Measurements from ENCODE around the gene ZNF121.
"Not testable (repeated sequence)": the region's sequence is repeated elsewhere in the genome, so short reads cannot be mapped to it uniquely, and the experiment has no call there.

DNA sequence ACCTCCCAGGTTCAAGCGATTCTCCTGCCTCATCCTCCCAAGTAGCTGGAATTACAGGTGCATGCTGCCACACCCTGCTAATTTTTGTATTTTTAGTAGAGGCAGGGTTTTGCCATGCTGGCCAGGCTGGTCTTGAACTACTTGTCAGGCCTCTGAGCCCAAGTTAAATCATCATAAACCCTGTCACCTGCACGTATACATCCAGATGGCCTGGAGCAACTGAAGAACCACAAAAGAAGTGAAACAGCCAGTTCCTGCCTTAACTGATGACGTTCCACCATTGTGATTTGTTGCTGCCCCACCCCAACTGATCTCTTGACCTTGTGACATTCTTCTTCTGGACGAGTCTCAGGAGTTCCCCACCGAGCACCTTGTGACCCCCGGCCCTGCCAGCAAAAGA, 45.1 kb downstream of the ZNF121 start:
- not testable (repeated sequence) for TF ChIP-seq POLR2A (IDR thresholded peaks at IDR 0.05; ENCODE audit: low read depth, low read length); POLR2AphosphoS5 (IDR thresholded peaks at IDR 0.05; ENCODE audit: low read depth, low read length); TAF1 (IDR thresholded peaks at IDR 0.05; ENCODE audit: borderline replicate concordance, low read depth, low read length)
